Measurements from ENCODE around the gene ELAVL1.

- no peak for TF ChIP-seq POLR2AphosphoS5 (IDR thresholded peaks at IDR 0.05; ENCODE audit: low read depth)
- no peak for TF ChIP-seq CTCF (conservative IDR thresholded peaks at IDR 0.05; ENCODE audit: low read depth in 2 of 2)
- TF ChIP-seq EZH2 (IDR thresholded peaks at IDR 0.05; ENCODE audit: low read depth, unreplicated experiment): no peak
- TF ChIP-seq EZH2phosphoT487 (IDR thresholded peaks at IDR 0.05; ENCODE audit: unreplicated experiment): no peak
- no peak for TF ChIP-seq CREB1 (CRISPR knock-in tag; IDR thresholded peaks at IDR 0.05; ENCODE audit: low read depth)
- no peak for TF ChIP-seq ZNF331 (CRISPR knock-in tag; IDR thresholded peaks at IDR 0.05; ENCODE audit: low read depth)
- no peak for TF ChIP-seq REST (IDR thresholded peaks at IDR 0.05; ENCODE audit: unreplicated experiment)
- no peak for TF ChIP-seq ZNF462 (CRISPR knock-in tag; IDR thresholded peaks at IDR 0.05)
- no peak for TF ChIP-seq JUNB (IDR thresholded peaks at IDR 0.05; ENCODE audit: unreplicated experiment)
- TF ChIP-seq ETS1 (IDR thresholded peaks at IDR 0.05): no peak
- no peak for TF ChIP-seq NANOG (IDR thresholded peaks at IDR 0.05; ENCODE audit: borderline replicate concordance)
These were observed 1.4 kb downstream of the ELAVL1 start for GRCh38 chr19:8004001-8004400.
